Right renal cortex interstitium (tissue), 3 donors: ENCODE measurements around the gene TFCP2L1. TPM values are rescaled to one million over a fixed set of nuclear protein-coding genes. Genes with fewer than 3 reads are reported as not detected.

ENCODE experiments used
- DNase-seq, 3 donors: peaks; one replicate each; pipeline ENCODE4 v3.0.0-alpha.2; 2013; ENCODE audit warnings: low read depth in 3 of 3, low spot score in 2 of 3
- polyA plus RNA-seq, 3 donors: library from polyadenylated mRNA; unstranded; fragments of 120-200 nt; gene quantifications; one replicate each; pipeline ENCODE4 v1.2.1, GENCODE V29; 2013; ENCODE audit not compliant: insufficient read length in 3 of 3

TFCP2L1 gene
- polyA plus RNA-seq, 3 donors: 57.6 to 63.5 (median 62.1) TPM

DNA sequence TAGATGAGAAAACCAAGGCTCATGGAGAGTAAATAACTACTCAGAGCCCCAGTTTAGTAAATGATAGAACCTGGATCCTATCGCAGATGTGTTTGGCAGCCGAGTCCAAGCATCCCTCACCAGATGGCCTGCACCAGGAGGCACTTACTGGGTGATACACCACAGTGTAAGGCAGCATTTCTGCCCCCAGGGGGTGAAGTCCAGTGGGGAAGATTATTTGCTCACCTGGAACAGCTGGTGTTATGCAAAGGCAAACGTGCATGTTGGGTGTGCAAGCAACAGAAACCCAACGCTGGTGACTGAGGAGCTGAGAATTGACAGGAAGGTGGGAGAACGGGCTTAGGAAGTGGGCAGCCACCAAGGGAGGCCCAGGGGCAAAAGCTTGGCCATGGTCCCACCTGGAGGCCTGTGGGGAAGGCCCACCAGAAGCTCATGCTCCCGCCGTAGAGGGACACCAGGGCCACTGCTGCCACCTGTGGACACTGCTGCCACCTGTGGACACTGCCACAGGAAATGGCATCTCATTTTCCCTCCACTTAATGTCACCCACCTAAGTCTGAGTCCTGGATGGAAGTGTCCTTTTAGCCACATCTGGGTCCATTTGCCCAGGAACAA is 100.6 kb downstream of the TFCP2L1 start:
- DNase-seq: no peak

DNA sequence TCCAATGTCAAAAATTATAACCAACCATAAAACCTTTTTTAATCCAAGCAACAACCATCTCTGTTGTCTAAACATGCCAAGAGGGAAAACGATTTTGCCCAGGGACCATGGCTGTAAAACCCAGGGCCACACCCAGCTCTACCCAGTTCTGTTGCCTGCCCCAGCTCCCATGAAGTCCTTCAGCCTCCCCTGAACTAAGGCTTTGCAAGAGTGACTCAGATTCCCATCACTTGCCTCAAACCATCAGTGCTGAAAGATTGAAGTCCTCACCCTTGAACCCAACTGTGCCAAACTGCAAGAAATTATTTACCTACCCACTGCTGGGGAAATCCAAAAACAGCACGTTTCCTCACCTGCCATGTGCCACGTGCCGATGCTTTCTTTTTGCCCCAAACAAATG is 102.5 kb downstream of the TFCP2L1 start:
- DNase-seq: no peak

DNA sequence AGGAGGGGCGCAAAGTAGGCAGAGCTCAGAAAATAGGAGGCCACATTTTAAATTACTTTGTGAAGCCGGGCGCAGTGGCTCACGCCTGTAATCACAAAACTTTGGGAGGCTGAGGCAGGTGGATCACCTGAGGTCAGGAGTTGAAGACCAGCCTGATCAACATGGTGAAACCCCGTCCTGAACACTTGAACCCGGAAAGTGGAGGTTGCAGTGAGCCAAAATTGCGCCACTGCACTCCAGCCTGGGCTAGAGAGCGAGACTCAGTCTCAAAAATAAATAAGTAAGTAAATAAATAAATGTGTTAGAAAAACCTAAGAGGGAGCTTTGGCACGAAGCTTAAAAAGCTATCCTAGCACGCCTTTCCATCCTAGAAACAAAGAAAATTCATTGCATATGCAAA is 105.5 kb downstream of the TFCP2L1 start:
- no peak for DNase-seq

DNA sequence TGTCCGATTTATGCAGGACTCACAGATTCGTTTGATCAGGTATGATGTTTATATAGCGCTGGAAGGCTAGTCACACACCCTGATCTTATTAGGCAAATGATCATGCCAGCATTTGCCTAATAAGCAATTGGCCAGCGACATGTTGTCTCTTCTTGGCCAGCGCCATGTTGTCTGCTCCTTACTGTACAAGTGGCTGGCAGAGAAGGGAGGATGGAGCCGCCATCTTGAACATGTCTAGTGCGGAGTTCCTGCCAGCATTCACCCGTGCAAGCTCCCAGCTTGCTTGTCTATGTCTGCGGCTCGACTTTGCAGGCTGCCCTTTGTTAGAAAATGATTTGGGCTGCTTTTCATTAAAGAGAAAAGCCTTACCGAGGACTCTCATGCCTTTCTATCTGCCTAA is 106.3 kb downstream of the TFCP2L1 start:
- DNase-seq: no peak

DNA sequence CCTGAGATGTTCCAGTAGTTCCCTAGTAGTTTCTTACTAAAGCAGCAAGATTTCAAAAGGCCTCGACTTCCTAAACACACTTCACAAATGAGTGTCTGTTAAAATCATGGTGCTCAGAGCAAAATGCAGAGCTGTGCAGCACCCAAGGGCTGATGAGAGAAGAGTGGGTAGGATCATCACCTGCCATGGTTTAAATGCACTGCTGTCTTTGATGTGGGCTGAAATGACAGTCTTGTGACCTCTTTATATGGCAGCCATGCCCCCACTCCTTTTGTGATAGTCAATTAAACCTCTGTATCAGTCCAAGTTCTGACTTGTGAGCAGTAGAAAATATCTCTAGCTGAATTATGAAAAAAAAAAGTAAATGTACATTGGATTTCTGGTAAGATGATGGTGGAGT is 107.1 kb downstream of the TFCP2L1 start:
- DNase-seq: no peak

DNA sequence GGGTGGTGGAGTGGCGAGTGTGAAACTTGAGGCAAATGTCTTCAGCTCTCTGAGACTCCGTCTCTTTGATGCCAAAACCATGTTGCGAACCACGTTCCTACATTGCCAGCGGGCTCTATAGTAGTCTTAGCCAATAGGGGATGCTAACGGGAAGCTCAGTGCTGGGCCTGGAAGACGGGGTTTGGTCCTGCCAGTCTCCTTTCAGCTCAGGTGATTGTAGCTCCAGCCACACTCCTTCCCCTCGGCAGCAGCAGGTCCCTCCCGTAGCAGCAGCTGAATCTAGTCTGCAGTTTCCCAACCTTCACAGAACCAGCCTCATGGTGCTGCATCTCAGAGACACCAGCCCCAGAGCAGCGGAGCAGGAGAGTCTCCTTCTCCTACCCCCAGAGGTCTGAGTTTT is 109.7 kb downstream of the TFCP2L1 start:
- DNase-seq: no peak

DNA sequence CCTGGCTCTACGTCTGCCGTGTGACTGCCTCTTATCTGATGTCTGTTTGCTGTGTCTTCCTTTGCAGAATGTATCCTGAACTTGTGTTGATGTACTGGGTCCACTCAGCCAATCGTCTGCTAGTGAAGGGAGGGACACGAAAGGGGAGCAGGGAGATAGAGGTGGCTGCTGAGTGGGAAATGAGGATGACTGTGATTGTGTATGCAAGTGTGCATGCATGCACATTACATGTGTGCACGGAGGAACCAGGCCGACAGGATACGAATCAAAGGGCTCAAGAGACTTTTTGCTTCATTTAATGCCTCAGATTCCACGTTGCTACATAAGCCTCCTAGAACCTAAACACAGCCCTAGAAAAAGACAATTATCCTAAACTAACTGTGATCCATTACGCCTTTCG is 111.2 kb downstream of the TFCP2L1 start:
- DNase-seq: no peak

DNA sequence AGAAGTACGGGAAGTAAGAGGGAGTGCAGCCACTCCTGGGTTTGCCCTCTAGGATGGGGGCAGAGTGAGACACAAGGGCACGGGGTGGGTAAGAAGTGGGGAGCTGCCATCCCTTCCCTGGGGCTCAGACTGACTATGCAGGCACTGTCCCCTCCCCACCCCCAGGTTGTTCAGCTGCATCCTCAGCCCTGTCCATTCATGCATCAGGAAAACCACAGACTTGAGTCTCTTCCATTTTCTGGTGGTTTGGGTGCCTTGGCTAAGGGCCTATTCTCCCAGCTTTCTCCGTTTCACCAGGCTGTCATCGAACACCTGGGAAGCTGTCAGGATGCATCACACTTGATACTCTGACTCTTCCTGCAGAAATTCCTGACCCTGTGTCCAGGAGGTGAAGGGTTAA is 111.9 kb downstream of the TFCP2L1 start:
- DNase-seq: no peak

DNA sequence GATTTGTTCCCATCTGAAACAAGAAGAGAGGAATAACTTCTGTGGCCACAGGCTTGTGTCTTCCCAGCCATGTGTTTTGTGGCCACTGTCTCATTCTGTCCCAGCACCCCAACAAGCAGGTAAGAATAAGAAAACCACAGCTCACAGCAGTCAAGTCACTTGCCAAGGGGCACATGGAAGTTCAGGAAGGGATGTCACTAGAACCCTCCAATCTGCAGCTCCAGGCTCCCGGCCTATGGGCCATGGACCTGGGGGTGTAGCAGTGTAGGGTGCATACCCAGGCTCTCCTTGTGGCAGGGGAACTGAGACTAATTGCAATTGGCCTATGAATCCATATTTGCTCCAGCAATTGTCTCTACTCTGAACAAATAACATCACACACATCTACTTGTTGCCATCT is 112.5 kb downstream of the TFCP2L1 start:
- no peak for DNase-seq

DNA sequence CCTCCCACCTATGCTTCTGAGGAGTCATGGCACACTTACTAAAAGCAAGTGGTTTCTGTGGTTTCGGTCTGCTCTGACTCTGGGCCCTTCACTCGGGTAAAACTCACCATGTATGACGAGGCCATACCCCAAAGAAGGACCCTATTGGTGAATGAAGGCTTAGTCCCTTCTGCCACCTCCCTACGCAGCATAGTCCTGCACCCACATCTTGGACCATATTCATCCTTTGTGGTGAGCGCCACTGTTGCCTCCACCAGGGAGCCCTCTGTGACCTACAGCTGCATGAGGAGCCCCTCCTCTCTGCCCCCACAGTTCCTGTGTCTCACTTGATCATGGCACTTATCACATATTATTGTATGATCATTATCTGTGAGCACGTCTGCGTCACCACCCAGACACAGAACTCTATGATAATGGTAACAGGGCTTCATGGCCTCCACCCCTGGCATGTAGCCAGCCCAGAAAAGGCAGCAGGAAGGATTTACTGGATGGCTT is 113.3 kb downstream of the TFCP2L1 start:
- DNase-seq: no peak

DNA sequence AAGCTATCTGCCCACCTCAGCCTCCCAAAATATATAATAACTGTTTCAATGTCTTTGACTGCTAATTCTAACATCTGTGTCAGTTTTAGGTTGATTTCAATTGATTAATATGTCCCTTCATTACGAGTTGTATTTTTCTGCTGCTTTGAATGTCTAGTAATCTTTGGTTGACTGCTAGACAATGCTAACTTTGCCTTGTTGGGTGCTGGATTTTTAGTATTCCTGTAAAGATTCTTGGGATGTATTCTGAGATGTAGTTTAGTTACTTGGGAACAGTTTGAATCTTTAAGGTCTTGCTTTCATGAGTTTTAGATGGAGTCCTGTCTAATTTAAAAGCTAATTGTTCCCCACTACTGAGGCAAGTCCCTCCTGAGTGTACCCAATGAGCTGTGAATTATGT is 114.4 kb downstream of the TFCP2L1 start:
- DNase-seq: no peak

DNA sequence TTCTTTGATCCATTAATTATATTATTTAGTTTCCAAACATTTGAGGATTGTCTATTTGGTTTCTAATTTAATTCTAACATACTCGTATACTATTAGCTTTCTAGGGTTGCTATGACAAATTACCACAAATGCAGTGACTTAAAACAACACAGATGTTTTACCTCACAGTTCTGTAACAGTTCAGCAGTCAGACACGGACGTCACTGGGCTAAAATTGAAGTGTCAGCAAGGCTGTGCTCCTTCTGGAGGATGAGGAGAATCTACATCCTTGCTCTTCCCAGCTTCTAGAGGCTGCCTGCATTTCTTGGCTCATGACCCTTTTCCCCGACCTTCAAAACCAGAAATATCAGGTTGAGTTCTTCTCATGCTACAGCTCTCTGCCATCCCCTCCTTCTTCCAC is 117.6 kb downstream of the TFCP2L1 start:
- peak; percentile 12 to 21 (median 18) for DNase-seq

Other genes with a start within 250 kb of the TFCP2L1 start
- 1 to 10 TPM in 2 of 3 donors, not detected in 1; 1.3 to 1.7 TPM for gene RNU4ATAC, start 245.7 kb upstream of the TFCP2L1 start, polyA plus RNA-seq